ENCODE results near the gene ASCL2.

DNA sequence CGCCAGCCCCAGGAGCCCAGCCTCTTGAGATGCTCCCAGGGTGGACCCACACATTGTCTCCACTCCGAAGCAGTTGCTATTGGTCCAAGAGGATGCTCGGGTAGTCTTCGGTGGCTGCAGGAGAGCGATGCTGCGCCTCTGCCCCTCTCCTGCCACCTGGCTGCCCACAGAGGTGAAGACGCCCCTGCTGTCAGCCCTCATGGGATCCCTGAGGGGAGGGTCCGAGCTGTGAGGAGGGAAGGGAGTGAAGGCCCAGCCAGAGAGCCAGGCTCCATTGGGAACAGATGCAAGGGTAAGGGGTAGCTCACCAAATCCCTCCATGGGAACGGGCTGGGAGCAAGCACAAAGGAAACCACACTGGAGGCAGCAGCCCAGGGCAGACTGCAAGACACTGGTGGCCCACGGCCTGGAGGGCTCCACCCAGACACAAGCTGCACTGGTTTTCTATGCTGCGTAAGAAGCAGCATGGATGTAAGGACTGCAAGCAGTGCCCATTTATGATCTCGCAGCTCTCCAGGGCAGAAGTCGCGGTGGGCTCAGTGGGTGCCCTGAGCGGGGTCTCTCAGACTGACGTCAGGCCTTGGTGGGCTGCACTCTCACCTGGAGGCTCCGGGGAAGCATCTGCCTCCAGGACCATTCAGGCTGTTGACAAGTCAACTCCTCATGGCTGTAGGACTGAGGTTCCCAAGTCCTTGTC is 47.1 kb upstream of the ASCL2 start:
- TF ChIP-seq, protein P1, sequence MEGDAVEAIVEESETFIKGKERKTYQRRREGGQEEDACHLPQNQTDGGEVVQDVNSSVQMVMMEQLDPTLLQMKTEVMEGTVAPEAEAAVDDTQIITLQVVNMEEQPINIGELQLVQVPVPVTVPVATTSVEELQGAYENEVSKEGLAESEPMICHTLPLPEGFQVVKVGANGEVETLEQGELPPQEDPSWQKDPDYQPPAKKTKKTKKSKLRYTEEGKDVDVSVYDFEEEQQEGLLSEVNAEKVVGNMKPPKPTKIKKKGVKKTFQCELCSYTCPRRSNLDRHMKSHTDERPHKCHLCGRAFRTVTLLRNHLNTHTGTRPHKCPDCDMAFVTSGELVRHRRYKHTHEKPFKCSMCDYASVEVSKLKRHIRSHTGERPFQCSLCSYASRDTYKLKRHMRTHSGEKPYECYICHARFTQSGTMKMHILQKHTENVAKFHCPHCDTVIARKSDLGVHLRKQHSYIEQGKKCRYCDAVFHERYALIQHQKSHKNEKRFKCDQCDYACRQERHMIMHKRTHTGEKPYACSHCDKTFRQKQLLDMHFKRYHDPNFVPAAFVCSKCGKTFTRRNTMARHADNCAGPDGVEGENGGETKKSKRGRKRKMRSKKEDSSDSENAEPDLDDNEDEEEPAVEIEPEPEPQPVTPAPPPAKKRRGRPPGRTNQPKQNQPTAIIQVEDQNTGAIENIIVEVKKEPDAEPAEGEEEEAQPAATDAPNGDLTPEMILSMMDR (conservative IDR thresholded peaks at IDR 0.05), result no peak
- no peak for TF ChIP-seq ZFX (IDR thresholded peaks at IDR 0.05)
